Activated CD8-positive, alpha-beta T cell treated with anti-CD3 and anti-CD28 coated beads, Interleukin-2, amount 10 ng/mL, durations not matched to agents 7 days and 5 days (primary cell): ENCODE measurements around the gene MAP2K6. TPM values are rescaled to one million over a fixed set of nuclear protein-coding genes. Genes with fewer than 3 reads are reported as not detected.

Experiments used
- ATAC-seq: fragments of 150-1000 bp; cut with Tn5 transposase; one replicate; pipeline ENCODE4 v1.10.0; 2021; ENCODE audit warnings: moderate library complexity
- CTCF ChIA-PET: fragments of 350-600 bp; sonication (Branson Sonifier 250); formaldehyde crosslinking; loops from one replicate; lab custom pipeline; 2021; ENCODE audit warnings: antibody characterized with exemption; lab: Charles Lee
- POLR2A ChIA-PET: fragments of 350-600 bp; sonication (Branson Sonifier 250); formaldehyde crosslinking; loops from one replicate; lab custom pipeline; 2021; ENCODE audit warnings: antibody characterized with exemption; lab: Charles Lee
- DNase-seq: peaks from one replicate; pipeline ENCODE4 v3.0.0-alpha.2; 2020
- H3K27ac Mint-ChIP-seq: one replicate; pipeline ENCODE4 v1.8.0; 2021; ENCODE audit warnings: mild to moderate bottlenecking, mixed read lengths
- H3K27me3 Mint-ChIP-seq: one replicate; pipeline ENCODE4 v1.8.0; 2021; ENCODE audit warnings: low read depth, mixed read lengths
- H3K36me3 Mint-ChIP-seq: one replicate; pipeline ENCODE4 v1.8.0; 2021; ENCODE audit warnings: low read depth, mixed read lengths
- H3K4me1 Mint-ChIP-seq: one replicate; pipeline ENCODE4 v1.8.0; 2021; ENCODE audit warnings: low read depth, mixed read lengths
- H3K4me3 Mint-ChIP-seq: one replicate; pipeline ENCODE4 v1.8.0; 2021; ENCODE audit warnings: mild to moderate bottlenecking, mixed read lengths
- H3K9me3 Mint-ChIP-seq: one replicate; pipeline ENCODE4 v1.8.0; 2022; ENCODE audit warnings: mixed read lengths; ENCODE audit not compliant: insufficient read depth
- total RNA-seq, 2 experiments: library from RNA; stranded (reverse); gene quantifications; one replicate each; pipeline ENCODE4 v1.2.3, GENCODE V29; 2021

MAP2K6 gene
- total RNA-seq, 2 experiments from 2014 or later, result 11.0 to 11.6 TPM

DNA sequence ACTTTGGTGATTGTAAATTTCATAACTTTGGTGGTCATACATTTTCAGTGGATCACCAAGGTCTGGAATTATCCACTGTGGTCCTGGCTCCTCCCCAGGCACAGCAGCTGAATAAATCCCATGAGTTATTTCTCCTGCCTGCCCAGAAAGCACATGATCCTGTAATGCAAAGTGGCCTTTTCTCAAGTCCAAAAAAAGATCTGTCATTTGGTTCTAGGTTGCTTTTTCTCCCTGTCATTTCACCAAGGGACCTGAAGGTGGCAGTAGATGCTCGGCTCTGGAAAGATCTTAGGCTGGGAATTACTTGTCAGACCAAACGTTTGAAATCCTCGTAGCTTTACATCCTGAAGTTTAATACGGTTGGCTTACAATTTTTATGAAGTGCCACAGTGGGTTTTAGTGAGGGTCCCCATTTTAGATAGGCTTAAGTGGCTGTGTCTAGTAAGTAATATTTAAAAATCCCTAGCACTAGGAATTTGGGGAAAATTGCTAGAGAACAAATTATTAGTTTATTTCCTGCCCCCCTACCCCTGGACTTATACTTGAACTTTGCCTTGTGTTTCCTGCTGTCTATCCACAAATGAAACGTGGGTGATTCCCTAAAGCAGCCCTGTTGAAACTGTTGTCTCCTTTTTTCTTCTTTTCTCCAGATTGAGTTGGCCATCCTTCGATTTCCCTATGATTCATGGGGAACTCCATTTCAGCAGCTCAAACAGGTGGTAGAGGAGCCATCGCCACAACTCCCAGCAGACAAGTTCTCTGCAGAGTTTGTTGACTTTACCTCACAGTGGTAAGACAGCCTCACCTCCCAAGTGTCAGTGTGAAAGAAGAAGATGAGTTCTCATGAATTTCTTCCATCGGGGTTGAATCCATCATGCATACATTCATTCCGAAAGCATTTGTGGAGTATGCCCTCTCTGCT, 111.7 kb downstream of the MAP2K6 start:
- Mint-ChIP-seq H3K9me3 (no peaks in the 10 kb centered on the region), H3K36me3 (peaks cover 5% of the 10 kb centered on the region), H3K4me1 (no peaks in the 10 kb centered on the region), H3K27me3 (no peaks in the 10 kb centered on the region), H3K4me3 (no peak overlapping the region), H3K27ac (no peak overlapping the region)
- ChIA-PET POLR2A (interaction anchor here (0.6 kb wide), 1 partner anchor 10 kb away, joined by 3 read pairs; no protein-coding TSS in a partner anchor), CTCF (interaction anchor here (0.7 to 3.1 kb wide), 8 partner anchors 10 to 634 kb away, joined by 3 to 8 read pairs (median 4); no protein-coding TSS in a partner anchor)
- DNase-seq, result no peak
- ATAC-seq, result no peak

DNA sequence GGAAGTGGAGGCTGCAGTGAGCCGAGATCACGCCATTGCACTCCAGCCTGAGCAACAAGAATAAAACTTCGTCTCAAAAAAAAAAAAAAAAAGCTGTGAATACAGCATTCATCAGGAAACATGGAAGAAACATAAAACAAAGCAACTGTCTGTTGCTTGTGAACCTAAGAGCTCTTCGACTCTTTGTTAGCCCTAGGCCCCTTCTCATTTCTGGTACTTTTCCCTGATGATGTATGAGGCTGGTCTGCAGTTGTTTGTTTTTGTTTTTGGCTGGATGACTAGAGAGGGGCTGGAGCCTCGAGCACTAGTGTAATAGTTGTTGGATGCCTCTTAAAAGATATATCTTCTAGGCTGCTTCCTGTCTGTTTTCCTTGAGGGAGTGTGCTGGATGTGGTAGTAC, 113.5 kb downstream of the MAP2K6 start:
- Mint-ChIP-seq H3K9me3 (no peaks in the 10 kb centered on the region), H3K4me3 (no peak overlapping the region), H3K27ac (no peak overlapping the region), H3K36me3 (peaks cover 5% of the 10 kb centered on the region), H3K4me1 (no peaks in the 10 kb centered on the region), H3K27me3 (no peaks in the 10 kb centered on the region)
- CTCF ChIA-PET, result interaction anchor here (0.6 kb wide), 1 partner anchor 611 kb away, joined by 3 read pairs; no protein-coding TSS in a partner anchor
- ATAC-seq, result no peak
- no peak for DNase-seq
- POLR2A ChIA-PET, result no interaction called here

DNA sequence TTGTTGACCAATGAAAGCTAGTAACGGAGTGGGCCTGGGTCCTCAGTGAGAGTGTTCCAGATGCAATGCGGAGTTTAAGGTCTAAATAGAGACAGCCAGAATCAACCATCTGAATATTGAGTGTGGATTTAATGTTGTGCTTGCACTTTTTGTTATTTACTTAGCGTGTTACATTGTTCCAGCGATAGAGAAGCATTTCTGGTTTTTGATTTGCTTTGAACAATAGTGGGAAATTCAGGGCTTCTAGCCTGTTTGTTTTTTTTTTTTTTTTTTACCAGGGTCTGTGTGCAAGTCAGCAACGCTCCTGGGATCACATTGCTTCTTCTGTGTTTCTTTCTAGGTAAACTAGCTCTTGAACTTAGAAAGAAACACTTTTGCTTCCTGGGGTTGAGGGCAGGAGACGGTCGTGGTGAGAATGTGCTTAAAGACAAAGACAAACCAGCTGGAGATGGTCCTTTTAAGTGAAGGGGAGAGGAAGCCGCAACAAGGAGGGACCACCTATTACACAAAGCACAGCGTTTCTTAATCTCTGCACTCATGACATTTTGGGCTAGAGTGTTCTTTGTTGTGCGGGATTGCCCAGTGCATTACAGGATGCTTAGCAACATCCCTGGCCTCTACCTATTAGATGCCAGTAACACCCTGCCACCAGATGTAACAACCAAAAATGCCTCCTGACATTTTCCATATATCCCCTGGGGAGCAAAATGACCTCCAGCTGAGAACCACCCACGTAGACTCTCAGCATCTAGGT, 119.2 kb downstream of the MAP2K6 start:
- ChIA-PET CTCF (interaction anchor here (1.0 to 1.7 kb wide), 2 partner anchors 10 to 199 kb away, joined by 4 read pairs; no protein-coding TSS in a partner anchor), POLR2A (no interaction called here)
- ATAC-seq (no peak), DNase-seq (no peak)
- Mint-ChIP-seq H3K27ac (no peak overlapping the region), H3K4me1 (peaks cover 10% of the 10 kb centered on the region), H3K9me3 (no peaks in the 10 kb centered on the region), H3K36me3 (peaks cover 4% of the 10 kb centered on the region), H3K27me3 (no peaks in the 10 kb centered on the region), H3K4me3 (no peak overlapping the region)

DNA sequence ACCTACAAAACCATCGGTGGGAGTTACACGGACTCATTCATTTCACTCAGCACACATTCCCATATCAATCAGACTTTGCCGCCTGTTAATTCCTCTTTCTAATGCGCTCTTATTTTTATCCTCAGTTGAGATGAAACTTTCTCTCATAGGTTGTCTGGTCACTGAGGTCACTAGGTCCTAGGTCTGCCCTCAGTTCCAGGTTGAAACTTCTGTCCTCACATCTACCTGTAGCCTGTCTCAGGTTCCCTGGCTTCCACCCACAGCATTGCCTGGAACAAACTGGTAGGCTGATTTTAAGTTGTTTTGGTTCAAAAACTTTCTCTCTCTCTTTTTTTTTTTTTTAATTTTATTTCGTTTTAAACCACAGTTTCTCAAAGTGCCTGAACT, 119.7 kb downstream of the MAP2K6 start:
- Mint-ChIP-seq H3K4me1 (peaks cover 10% of the 10 kb centered on the region), H3K9me3 (no peaks in the 10 kb centered on the region), H3K27ac (no peak overlapping the region), H3K27me3 (no peaks in the 10 kb centered on the region), H3K36me3 (peaks cover 4% of the 10 kb centered on the region), H3K4me3 (no peak overlapping the region)
- ChIA-PET CTCF (interaction anchor here (1.0 kb wide), 1 partner anchor 11 kb away, joined by 4 read pairs; no protein-coding TSS in a partner anchor), POLR2A (no interaction called here)
- DNase-seq (no peak), ATAC-seq (no peak)

DNA sequence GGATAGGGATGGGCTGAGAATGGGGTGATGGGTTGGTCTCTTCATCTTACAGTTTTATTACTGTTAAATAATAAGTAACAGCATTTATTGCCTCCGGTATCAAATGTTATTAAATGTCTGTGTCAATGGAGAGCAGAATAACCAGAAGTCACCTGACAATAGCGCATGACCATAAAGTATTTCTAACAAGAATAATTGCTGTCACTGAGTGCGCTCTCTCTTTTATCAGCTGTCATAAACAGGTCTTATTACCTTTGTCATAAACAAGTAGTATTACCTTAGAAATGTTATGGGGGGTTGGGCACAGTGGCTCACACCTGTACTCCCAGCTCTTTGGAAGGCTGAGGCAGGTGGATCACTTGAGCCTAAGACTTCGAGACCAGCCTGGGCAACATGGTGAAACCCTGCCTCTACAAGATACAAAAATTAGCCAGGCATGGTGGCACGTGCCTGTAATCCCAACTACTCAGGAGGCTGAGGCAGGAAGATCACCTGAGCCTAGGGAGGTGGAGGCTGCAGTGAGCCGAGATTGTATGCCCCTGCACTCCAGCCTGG, 120.6 kb downstream of the MAP2K6 start:
- Mint-ChIP-seq H3K27ac (no peak overlapping the region), H3K27me3 (no peaks in the 10 kb centered on the region), H3K4me3 (no peak overlapping the region), H3K9me3 (no peaks in the 10 kb centered on the region), H3K4me1 (peaks cover 10% of the 10 kb centered on the region), H3K36me3 (peaks cover 4% of the 10 kb centered on the region)
- ChIA-PET POLR2A (no interaction called here), CTCF (interaction anchor here (1.5 kb wide), 1 partner anchor 33 kb away, joined by 4 read pairs; no protein-coding TSS in a partner anchor)
- ATAC-seq (no peak), DNase-seq (no peak)

DNA sequence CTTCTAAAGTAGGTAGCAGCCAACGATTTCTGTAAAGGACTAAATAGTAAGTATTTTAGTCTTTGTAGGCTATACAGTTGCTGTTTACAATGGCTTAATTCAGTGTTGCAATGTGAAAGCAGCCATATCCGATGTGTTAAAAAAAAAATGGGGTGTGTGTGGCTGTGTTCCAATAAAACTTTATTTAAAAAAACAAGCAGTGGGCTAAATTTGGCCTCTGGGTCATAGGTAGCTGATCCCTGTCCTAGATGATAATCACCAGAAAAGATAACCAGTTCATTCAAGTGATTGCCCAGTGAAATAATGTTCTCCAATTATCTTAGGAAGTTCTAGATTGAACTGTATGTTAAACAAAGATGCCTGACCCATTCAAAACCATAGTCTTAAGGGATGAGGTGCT, 124.3 kb downstream of the MAP2K6 start:
- peaks cover 4% of the 10 kb centered on the region for H3K4me1 Mint-ChIP-seq
- ATAC-seq, result no peak
- H3K36me3 Mint-ChIP-seq, result peaks cover 6% of the 10 kb centered on the region
- H3K4me3 Mint-ChIP-seq, result no peak overlapping the region
- no peak overlapping the region for H3K27ac Mint-ChIP-seq
- ChIA-PET POLR2A (no interaction called here), CTCF (interaction anchor here (0.8 kb wide), 1 partner anchor 27 kb away, joined by 3 read pairs; no protein-coding TSS in a partner anchor)
- no peak for DNase-seq
- no peaks in the 10 kb centered on the region for H3K9me3 Mint-ChIP-seq
- H3K27me3 Mint-ChIP-seq, result no peaks in the 10 kb centered on the region

DNA sequence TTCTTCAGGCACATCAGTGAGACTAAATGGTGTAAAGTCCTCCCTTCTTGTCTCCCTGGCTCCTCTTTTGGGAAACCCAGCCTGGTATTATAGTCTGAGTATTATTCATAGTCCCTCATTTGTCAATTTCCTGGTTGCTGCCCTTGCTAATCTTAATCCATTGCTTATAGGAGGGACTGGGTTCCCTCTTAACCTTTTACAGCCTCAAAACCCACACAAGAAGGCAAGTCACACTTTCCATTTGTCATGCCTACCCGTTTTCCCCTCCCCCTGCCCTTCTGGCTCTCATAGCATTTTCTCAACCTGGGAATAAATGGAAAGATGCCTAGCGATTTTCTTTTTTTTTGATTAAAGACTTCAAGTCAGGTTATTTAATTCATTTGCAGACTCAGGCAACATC, 124.8 kb downstream of the MAP2K6 start:
- Mint-ChIP-seq H3K27ac (no peak overlapping the region), H3K9me3 (no peaks in the 10 kb centered on the region), H3K27me3 (no peaks in the 10 kb centered on the region), H3K4me1 (no peaks in the 10 kb centered on the region), H3K36me3 (peaks cover 3% of the 10 kb centered on the region), H3K4me3 (no peak overlapping the region)
- no peak for DNase-seq
- POLR2A ChIA-PET, result no interaction called here
- ATAC-seq, result no peak
- CTCF ChIA-PET, result interaction anchor here (0.8 to 1.6 kb wide), 4 partner anchors 9 to 67 kb away, joined by 3 to 7 read pairs (median 4); no protein-coding TSS in a partner anchor

DNA sequence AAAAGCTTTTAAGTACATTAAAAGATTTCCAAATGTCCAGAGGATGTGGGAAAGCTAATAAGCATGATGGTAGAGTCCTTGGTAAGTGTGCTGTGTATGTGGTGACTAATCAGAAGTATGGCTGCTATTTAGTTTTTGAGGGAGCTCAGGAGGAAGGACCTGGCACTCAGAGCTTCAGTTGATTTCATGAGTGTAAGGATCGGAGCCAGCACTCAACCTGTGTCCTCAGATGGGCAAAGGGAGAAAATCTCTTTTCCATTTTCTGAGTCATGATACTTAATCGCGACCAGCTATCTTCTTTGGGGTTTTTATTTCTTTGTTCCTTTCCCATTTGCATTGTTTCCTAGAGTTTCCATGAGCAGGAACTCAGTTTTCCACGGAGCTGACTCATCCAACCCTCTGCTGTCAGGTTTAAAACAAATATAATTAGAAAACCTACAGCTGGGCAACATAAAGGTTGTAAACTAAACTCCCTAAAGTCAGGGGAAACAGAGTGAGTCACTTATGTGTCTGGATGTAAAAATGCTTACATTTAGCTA, 125.4 kb downstream of the MAP2K6 start:
- no peak overlapping the region for H3K27ac Mint-ChIP-seq
- no peak for ATAC-seq

DNA sequence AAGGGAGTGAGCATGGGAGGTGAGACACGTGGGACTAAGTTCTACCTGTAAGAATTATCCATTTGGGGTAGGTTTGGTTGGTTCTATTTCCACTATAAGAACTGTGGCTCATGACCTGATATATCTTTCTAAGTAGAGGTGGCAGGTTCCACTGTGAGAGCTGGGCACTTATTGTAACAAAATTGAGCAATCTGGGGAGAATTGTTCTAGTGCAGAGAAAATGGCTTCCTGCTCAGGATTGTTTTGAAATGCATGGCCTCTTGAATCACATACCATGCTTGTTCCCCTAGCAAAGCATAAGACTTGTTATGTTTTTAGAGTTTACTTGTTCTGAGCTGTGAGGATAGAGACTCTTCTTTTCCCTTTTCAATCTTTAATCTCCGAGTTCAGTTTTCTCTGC, 125.9 kb downstream of the MAP2K6 start:
- Mint-ChIP-seq H3K27ac (no peak overlapping the region), H3K4me1 (no peaks in the 10 kb centered on the region), H3K4me3 (no peak overlapping the region), H3K36me3 (peaks cover 3% of the 10 kb centered on the region), H3K9me3 (no peaks in the 10 kb centered on the region), H3K27me3 (no peaks in the 10 kb centered on the region)
- no peak for DNase-seq
- no peak for ATAC-seq
- ChIA-PET POLR2A (no interaction called here), CTCF (interaction anchor here (1.0 to 1.6 kb wide), 3 partner anchors 10 to 66 kb away, joined by 3 to 7 read pairs (median 4); no protein-coding TSS in a partner anchor)

More for the DNA sequence above, 125.4 kb downstream of the MAP2K6 start:
- H3K36me3 Mint-ChIP-seq, result peaks cover 3% of the 10 kb centered on the region
- H3K27me3 Mint-ChIP-seq, result no peaks in the 10 kb centered on the region
- no peak for DNase-seq
- CTCF ChIA-PET, result interaction anchor here (1.0 to 1.6 kb wide), 3 partner anchors 9 to 67 kb away, joined by 3 to 7 read pairs (median 4); no protein-coding TSS in a partner anchor
- H3K4me1 Mint-ChIP-seq, result no peaks in the 10 kb centered on the region
- no peak overlapping the region for H3K4me3 Mint-ChIP-seq
- H3K9me3 Mint-ChIP-seq, result no peaks in the 10 kb centered on the region
- POLR2A ChIA-PET, result no interaction called here

DNA sequence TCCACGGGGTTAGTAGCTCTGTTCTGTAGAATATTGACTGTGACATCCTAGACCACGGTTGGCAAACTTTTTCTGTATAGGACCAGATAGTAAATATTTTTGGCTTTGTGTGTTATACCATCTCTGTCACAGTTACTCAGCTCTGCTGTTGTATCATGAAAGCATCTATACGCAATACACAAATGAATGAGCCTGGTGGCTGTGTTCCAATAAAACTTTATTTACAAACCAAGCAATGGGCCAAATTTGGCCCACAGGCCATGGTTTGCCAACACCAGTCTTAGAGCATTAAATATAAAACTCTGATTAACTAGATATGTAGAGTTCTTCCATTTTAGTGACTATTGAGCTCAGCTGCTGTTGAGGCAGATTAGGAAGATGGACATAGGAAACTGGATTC, 132.7 kb downstream of the MAP2K6 start:
- H3K4me3 Mint-ChIP-seq, result no peak overlapping the region
- no peak for DNase-seq
- ATAC-seq, result no peak
- no peak overlapping the region for H3K27ac Mint-ChIP-seq
- H3K27me3 Mint-ChIP-seq, result no peaks in the 10 kb centered on the region
- H3K36me3 Mint-ChIP-seq, result no peaks in the 10 kb centered on the region
- no peaks in the 10 kb centered on the region for H3K4me1 Mint-ChIP-seq
- ChIA-PET CTCF (interaction anchor here (1.2 kb wide), 1 partner anchor 21 kb away, joined by 4 read pairs; no protein-coding TSS in a partner anchor), POLR2A (interaction anchor here (0.6 kb wide), 1 partner anchor 46 kb away, joined by 3 read pairs; no protein-coding TSS in a partner anchor)
- no peaks in the 10 kb centered on the region for H3K9me3 Mint-ChIP-seq

DNA sequence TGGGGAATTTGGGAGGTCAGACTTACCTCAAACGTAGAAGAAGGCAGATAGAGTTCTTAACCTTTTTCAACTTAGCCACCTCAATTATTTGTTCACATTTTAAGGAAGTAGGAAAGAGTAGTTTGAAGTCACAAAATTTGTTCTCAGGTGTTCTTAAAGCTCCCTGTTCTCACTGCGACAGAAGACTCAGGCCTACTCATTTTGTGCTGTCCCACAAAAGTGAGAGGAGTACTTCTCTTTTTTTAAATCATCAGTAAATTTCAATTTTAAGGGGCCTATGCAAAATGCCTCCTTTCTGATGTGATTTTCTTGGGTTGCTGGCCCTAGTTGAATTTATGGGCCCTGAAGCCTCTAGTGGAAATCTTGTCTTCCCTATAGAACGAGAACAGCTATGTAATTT, 133.4 kb downstream of the MAP2K6 start:
- Mint-ChIP-seq H3K36me3 (no peaks in the 10 kb centered on the region), H3K4me3 (no peak overlapping the region), H3K27me3 (no peaks in the 10 kb centered on the region), H3K4me1 (no peaks in the 10 kb centered on the region), H3K27ac (no peak overlapping the region), H3K9me3 (peaks cover 2% of the 10 kb centered on the region)
- ChIA-PET CTCF (interaction anchor here (1.2 kb wide), 1 partner anchor 21 kb away, joined by 4 read pairs; no protein-coding TSS in a partner anchor), POLR2A (interaction anchor here (0.6 kb wide), 2 partner anchors 45 to 162 kb away, joined by 3 read pairs; no protein-coding TSS in a partner anchor)
- ATAC-seq (no peak), DNase-seq (no peak)
